Calu3 (cell line): ENCODE measurements around the gene IGF1R. TPM values are rescaled to one million over a fixed set of nuclear protein-coding genes. Genes with fewer than 3 reads are reported as not detected.

ENCODE experiments used
- BruUV-seq: library from RNA; stranded (reverse); fragments of 400-500 nt; replicated peaks from 2 replicates; lab custom pipeline; 2021; lab: Mats Ljungman, UMichigan
- CTCF ChIA-PET: fragments of 300-600 bp; sonication (Branson Sonifier 250); formaldehyde crosslinking; loops from one replicate; lab custom pipeline; 2022; ENCODE audit warnings: antibody characterized with exemption; lab: Charles Lee
- DNase-seq: peaks from one replicate; pipeline ENCODE4 v3.0.0; 2022
- H3K27ac Mint-ChIP-seq: one replicate; pipeline ENCODE4 v1.8.0; 2022; ENCODE audit warnings: mixed read lengths; ENCODE audit not compliant: unreplicated experiment
- H3K27me3 Mint-ChIP-seq: one replicate; pipeline ENCODE4 v1.8.0; 2022; ENCODE audit warnings: mixed read lengths; ENCODE audit not compliant: unreplicated experiment
- H3K36me3 Mint-ChIP-seq: one replicate; pipeline ENCODE4 v1.8.0; 2022; ENCODE audit warnings: mild to moderate bottlenecking, moderate library complexity, mixed read lengths; ENCODE audit not compliant: insufficient read depth, unreplicated experiment
- H3K4me1 Mint-ChIP-seq: one replicate; pipeline ENCODE4 v1.8.0; 2022; ENCODE audit warnings: mild to moderate bottlenecking, low read depth, mixed read lengths; ENCODE audit not compliant: unreplicated experiment
- H3K4me3 Mint-ChIP-seq: one replicate; pipeline ENCODE4 v1.8.0; 2022; ENCODE audit warnings: mild to moderate bottlenecking, low read depth, moderate library complexity, mixed read lengths; ENCODE audit not compliant: unreplicated experiment
- H3K9me3 Mint-ChIP-seq: one replicate; pipeline ENCODE4 v1.8.0; 2022; ENCODE audit warnings: low read depth, mixed read lengths; ENCODE audit not compliant: unreplicated experiment
- intact Hi-C: fragments of 100-400 bp; cut with micrococcal nuclease; formaldehyde crosslinking; loops from one replicate; pipeline ENCODE4 v1.10.0; 2022; ENCODE audit not compliant: unreplicated experiment
- total RNA-seq: library from RNA; stranded (reverse); gene quantifications from 2 replicates; pipeline ENCODE4 v1.2.3, GENCODE V29; 2022
- TF ChIP-seq, protein P1 (sequence below): fragments of 200-600 bp; IDR thresholded peaks from one replicate; pipeline ENCODE4 v1.8.0; 2022; ENCODE audit warnings: antibody characterized with exemption; ENCODE audit not compliant: unreplicated experiment

The IGF1R gene
- total RNA-seq, 1 experiment from 2014 or later: 73.9 TPM

DNA sequence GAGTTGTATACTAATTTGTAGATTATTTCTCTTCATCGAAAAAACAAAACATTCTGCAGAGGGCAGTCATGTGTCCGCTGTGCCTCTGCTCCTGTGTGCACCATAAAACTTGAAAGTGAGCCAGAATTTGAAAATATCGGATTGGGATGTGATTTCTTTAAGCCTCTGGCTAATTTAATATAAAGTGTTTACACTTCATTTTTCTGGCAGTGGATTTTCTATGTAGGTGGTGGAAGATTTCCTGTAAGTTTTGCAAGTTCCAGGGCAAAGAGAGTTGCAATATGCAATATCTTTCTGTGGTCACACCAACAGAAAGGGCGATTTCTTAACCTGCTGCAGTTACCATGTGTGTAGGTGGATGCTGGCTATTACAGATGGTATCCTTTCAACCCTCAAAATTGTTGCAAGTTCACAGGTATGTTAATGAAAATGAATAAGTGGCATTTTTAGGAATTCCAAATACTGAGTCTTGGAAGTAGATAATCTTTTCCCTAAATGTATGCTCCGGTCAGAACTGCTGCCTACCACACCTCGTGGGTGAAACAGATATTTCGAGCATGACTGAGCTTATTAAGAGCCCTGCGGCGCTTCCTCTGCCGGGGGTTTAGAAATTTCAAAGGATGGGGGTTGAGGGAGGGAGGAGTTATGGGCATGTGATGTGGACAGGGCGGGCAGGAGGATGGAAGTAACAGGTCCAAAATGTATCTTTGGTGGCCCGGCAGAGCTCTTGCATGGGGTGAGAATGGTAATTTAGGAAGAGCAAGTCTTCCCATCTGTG lies 225.3 kb downstream of the IGF1R start:
- CTCF ChIA-PET: interaction anchor here (0.7 kb wide), 1 partner anchor 22 kb away, joined by 3 read pairs; no protein-coding TSS in a partner anchor
- Mint-ChIP-seq H3K27ac (no peak overlapping the region), H3K9me3 (no peaks in the 10 kb centered on the region), H3K4me3 (no peak overlapping the region), H3K27me3 (no peaks in the 10 kb centered on the region), H3K36me3 (no peaks in the 10 kb centered on the region), H3K4me1 (no peaks in the 10 kb centered on the region)
- no TSS peak for BruUV-seq
- no peak for DNase-seq
- intact Hi-C loops: no loop called here
- TF ChIP-seq, protein P1, sequence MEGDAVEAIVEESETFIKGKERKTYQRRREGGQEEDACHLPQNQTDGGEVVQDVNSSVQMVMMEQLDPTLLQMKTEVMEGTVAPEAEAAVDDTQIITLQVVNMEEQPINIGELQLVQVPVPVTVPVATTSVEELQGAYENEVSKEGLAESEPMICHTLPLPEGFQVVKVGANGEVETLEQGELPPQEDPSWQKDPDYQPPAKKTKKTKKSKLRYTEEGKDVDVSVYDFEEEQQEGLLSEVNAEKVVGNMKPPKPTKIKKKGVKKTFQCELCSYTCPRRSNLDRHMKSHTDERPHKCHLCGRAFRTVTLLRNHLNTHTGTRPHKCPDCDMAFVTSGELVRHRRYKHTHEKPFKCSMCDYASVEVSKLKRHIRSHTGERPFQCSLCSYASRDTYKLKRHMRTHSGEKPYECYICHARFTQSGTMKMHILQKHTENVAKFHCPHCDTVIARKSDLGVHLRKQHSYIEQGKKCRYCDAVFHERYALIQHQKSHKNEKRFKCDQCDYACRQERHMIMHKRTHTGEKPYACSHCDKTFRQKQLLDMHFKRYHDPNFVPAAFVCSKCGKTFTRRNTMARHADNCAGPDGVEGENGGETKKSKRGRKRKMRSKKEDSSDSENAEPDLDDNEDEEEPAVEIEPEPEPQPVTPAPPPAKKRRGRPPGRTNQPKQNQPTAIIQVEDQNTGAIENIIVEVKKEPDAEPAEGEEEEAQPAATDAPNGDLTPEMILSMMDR: no peak

DNA sequence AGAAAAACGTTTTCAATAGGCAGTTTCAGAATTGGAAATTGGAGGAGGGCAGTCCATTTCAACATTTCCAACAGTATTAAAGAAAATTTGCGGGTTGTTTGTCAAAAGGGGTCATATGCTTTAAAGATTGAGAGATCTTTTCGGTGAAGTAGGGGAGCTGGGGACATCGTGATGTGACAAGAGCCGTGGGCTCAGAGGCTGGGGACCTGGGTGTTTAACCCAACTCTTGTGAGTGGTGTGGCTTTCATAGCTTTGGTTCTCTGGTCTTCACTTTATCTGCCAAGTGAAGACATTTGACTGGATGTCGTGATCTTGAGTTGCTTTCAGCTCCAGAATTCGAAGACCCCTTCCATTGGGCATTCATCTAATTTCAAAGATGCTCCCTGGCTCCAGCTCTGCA lies 226.0 kb downstream of the IGF1R start:
- no TSS peak for BruUV-seq
- Mint-ChIP-seq H3K4me1 (no peaks in the 10 kb centered on the region), H3K27me3 (no peaks in the 10 kb centered on the region), H3K36me3 (no peaks in the 10 kb centered on the region), H3K27ac (no peak overlapping the region), H3K4me3 (no peak overlapping the region), H3K9me3 (no peaks in the 10 kb centered on the region)
- CTCF ChIA-PET: interaction anchor here (0.7 kb wide), 1 partner anchor 228 kb away, joined by 6 read pairs; no protein-coding TSS in a partner anchor
- intact Hi-C loops: no loop called here
- DNase-seq: no peak
- TF ChIP-seq, protein P1: no peak

DNA sequence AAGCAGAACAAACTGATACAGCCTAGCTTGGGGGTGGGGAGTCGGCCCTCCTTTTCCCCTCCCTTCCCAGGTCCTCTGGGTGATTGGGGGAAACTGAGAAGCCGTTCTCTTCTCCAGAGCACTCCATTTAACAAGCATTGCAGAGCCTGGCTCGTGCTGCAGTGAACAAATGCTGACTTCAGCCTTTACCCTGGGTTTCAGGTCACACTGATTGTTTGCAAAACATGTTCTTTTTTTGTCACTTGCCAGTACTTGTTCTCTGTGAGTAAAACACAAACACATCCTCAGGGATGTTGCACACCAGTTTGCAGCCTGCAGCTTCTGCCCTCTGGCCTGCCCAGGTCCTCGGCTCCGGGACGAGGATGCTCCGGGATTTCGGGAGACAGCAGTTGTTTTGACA lies 226.4 kb downstream of the IGF1R start:
- Mint-ChIP-seq H3K27me3 (no peaks in the 10 kb centered on the region), H3K4me3 (no peak overlapping the region), H3K4me1 (no peaks in the 10 kb centered on the region), H3K36me3 (no peaks in the 10 kb centered on the region), H3K9me3 (no peaks in the 10 kb centered on the region), H3K27ac (no peak overlapping the region)
- CTCF ChIA-PET: interaction anchor here (0.7 kb wide), 2 partner anchors 228 to 462 kb away, joined by 6 read pairs; no protein-coding TSS in a partner anchor
- no TSS peak for BruUV-seq
- intact Hi-C loops: no loop called here
- DNase-seq: no peak
- TF ChIP-seq, protein P1: no peak

DNA sequence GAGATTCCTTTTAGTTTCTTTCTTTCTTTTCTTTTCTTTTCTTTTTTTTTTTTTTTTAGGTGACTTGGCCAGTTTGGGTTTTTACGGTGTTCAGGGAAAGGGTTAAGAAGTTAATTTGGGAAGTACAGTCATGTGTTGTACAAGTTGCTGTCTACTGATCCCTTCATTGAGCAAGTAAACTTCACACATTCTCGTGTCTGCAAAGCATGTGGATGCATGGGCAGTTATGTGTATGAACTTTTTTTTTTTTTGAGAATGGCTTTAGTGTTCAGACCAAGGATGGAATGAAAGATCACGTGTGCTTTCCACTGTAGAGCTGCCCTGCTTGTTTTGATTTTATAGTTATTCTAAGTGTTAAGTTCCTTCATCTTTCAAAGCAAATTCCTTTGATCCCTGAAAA lies 227.0 kb downstream of the IGF1R start:
- no peaks in the 10 kb centered on the region for H3K9me3 Mint-ChIP-seq
- TF ChIP-seq, protein P1: no peak
- H3K27me3 Mint-ChIP-seq: no peaks in the 10 kb centered on the region
- CTCF ChIA-PET: interaction anchor here (0.7 kb wide), 2 partner anchors 227 to 462 kb away, joined by 6 read pairs; no protein-coding TSS in a partner anchor
- H3K4me3 Mint-ChIP-seq: no peak overlapping the region
- H3K4me1 Mint-ChIP-seq: no peaks in the 10 kb centered on the region
- H3K36me3 Mint-ChIP-seq: no peaks in the 10 kb centered on the region
- DNase-seq: no peak
- no TSS peak for BruUV-seq
- intact Hi-C loops: no loop called here
- H3K27ac Mint-ChIP-seq: no peak overlapping the region
